NB4 (cell line): Measurements from ENCODE around the gene ARHGAP24.

ENCODE experiments used
- POLR2A ChIP-seq: IDR thresholded peaks from 2 replicates; pipeline ENCODE4 v1.6.1; 2011; ENCODE audit warnings: mild to moderate bottlenecking; ENCODE audit not compliant: insufficient read length; ENCODE audit errors: extremely low read depth
- TF ChIP-seq, protein P1 (sequence below): IDR thresholded peaks from one replicate; pipeline ENCODE4 v1.5.1; 2012; ENCODE audit warnings: low read depth, low read length

DNA sequence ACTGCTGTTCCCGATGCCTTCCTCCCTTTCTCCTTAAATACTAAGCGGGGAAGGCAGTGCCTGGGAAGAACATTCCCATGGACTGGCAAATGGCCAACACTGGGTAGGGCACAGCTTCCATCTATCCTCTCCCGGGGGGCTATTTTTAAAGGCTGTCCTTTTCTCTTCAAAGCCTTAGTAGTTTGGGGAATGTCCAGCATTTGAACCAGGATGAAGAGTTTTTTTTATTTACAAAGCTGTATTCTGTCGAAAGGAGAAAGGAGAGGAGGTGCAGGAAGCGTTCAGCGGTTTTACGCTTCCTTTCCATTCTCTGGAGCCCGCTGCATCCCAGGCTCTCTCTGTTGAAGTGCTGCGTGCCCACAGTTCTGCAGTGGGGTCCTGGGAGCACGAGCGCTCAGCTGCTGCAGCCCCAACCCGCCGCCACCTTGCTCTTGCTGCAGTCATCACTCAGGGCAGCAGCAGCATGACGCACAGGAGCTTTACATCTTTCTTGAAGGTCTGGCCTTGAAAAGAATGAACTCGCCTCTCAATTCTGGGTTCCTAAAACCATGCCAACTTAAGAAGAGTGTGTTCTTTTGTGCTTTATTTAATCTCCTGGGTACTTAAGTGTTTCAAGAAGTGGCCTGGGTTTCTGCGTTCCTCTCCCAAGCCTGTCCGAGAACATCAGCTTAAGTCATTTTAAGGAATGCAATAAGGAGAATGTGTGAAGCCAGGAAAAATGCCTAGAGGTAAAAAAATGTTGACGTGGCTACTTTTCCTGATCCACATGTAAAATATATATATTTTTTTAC lies 457.7 kb downstream of the ARHGAP24 start:
- TF ChIP-seq, protein P1, sequence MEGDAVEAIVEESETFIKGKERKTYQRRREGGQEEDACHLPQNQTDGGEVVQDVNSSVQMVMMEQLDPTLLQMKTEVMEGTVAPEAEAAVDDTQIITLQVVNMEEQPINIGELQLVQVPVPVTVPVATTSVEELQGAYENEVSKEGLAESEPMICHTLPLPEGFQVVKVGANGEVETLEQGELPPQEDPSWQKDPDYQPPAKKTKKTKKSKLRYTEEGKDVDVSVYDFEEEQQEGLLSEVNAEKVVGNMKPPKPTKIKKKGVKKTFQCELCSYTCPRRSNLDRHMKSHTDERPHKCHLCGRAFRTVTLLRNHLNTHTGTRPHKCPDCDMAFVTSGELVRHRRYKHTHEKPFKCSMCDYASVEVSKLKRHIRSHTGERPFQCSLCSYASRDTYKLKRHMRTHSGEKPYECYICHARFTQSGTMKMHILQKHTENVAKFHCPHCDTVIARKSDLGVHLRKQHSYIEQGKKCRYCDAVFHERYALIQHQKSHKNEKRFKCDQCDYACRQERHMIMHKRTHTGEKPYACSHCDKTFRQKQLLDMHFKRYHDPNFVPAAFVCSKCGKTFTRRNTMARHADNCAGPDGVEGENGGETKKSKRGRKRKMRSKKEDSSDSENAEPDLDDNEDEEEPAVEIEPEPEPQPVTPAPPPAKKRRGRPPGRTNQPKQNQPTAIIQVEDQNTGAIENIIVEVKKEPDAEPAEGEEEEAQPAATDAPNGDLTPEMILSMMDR: no peak
- no peak for TF ChIP-seq POLR2A
